UCSD-AML1 (cell line): ENCODE data around the gene NRXN2.

Source experiments
- DNase-seq: peaks from one replicate; lab custom pipeline; 2025; ENCODE audit not compliant: unreplicated experiment; lab: John Stamatoyannopoulos, UW

NRXN2 gene

DNA sequence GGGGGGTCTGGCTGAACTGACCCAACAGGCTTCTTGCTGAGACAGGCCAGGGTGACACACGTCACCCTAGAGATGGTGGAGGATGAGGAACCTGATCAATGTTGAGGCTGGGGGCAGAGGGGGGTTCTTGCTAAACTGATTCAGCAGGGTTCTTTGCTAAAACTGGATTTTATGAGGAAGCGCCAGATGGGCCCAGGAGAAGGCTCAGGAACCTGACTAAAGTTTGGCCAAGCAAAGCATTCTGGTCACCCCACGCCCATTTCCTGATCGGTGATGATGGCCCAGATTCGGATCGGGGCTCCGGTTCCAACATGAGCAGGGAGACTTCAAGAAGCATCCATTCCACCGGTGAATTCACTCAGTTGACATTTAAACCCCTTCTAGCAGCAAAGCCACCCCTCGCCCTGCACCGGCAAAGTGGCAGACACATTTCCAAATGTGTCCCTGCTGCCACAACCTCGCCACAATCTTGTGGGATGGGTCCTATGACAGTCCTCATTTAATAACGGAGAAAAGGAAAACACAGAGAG lies 166.2 kb downstream of the NRXN2 start:
- no peak for DNase-seq
